Colonic mucosa (tissue), 4 donors: ENCODE measurements around the gene CFAP107. TPM values are rescaled to one million over a fixed set of nuclear protein-coding genes. Genes with fewer than 3 reads are reported as not detected.
"Not testable (repeated sequence)": the region's sequence is repeated elsewhere in the genome, so short reads cannot be mapped to it uniquely, and the experiment has no call there.

Experiments used
- DNase-seq: peaks from one replicate; pipeline ENCODE4 v3.0.0-alpha.2; 2020
- H3K27ac ChIP-seq: fragments of 200-600 bp; one replicate; pipeline ENCODE4 v1.8.0; 2021
- H3K27me3 ChIP-seq: fragments of 200-600 bp; one replicate; pipeline ENCODE4 v1.8.0; 2021
- H3K36me3 ChIP-seq: fragments of 200-600 bp; one replicate; pipeline ENCODE4 v1.8.0; 2021
- H3K4me1 ChIP-seq: fragments of 200-600 bp; one replicate; pipeline ENCODE4 v1.8.0; 2021; ENCODE audit warnings: mild to moderate bottlenecking
- H3K4me3 ChIP-seq: fragments of 200-600 bp; one replicate; pipeline ENCODE4 v1.8.0; 2021
- H3K9ac ChIP-seq, 2 donors: one replicate each; pipeline ENCODE4 v1.7.0; 2013; ENCODE audit warnings: control low read depth in 2 of 2, low read depth in 2 of 2, low read length in 2 of 2
- H3K9me3 ChIP-seq: fragments of 200-600 bp; one replicate; pipeline ENCODE4 v1.8.0; 2021
- CTCF ChIP-seq: fragments of 200-600 bp; IDR thresholded peaks from one replicate; pipeline ENCODE4 v1.8.0; 2022; ENCODE audit warnings: antibody characterized with exemption, mild to moderate bottlenecking
- intact Hi-C: fragments of 100-400 bp; cut with DNase I; formaldehyde crosslinking; loops from one replicate; pipeline ENCODE4 v1.14.1; 2022
- total RNA-seq, 2 donors: library from RNA; stranded (reverse); fragmentation: NEBNext Ultra II Directional in 1 of 2; extraction: Animal tissue kit (Norgen Biotek cat#: 25700) in 1 of 2; gene quantifications; one replicate each; pipeline ENCODE4 v1.2.1, GENCODE V29; 2021
- donor health status: healthy.
- donor health status: DM: no; HTN: no; CAD: no.
- donor health status: DM: no; HTN: no; CAD: no.

CFAP107 gene
- total RNA-seq, 2 donors from 2014 or later: not detected

GRCh38 chr1:12722626-12723025 lies 23.4 kb upstream of the CFAP107 start:
- Histone ChIP-seq H3K4me3 (no peak overlapping the region), H3K9ac (no peak overlapping the region), H3K36me3 (no peaks in the 10 kb centered on the region), H3K27me3 (no peaks in the 10 kb centered on the region), H3K4me1 (no peaks in the 10 kb centered on the region), H3K27ac (no peak overlapping the region), H3K9me3 (no peaks in the 10 kb centered on the region)
- DNase-seq: no peak
- no peak for TF ChIP-seq CTCF
- intact Hi-C loops: no loop called here

GRCh38 chr1:12728391-12728790 lies 17.6 kb upstream of the CFAP107 start:
- intact Hi-C loops: no loop called here
- no peaks in the 10 kb centered on the region for H3K27me3 ChIP-seq

GRCh38 chr1:12730156-12730555 lies 15.8 kb upstream of the CFAP107 start:
- Histone ChIP-seq H3K4me3 (no peak overlapping the region), H3K27me3 (no peaks in the 10 kb centered on the region), H3K4me1 (no peaks in the 10 kb centered on the region), H3K36me3 (no peaks in the 10 kb centered on the region), H3K9me3 (no peaks in the 10 kb centered on the region), H3K9ac (no peak overlapping the region), H3K27ac (no peak overlapping the region)
- DNase-seq: no peak
- no peak for TF ChIP-seq CTCF
- intact Hi-C loops: no loop called here

More at GRCh38 chr1:12728391-12728790, 17.6 kb upstream of the CFAP107 start:
- Histone ChIP-seq H3K4me3 (no peak overlapping the region), H3K4me1 (no peaks in the 10 kb centered on the region), H3K36me3 (no peaks in the 10 kb centered on the region), H3K9ac (no peak overlapping the region), H3K27ac (no peak overlapping the region), H3K9me3 (no peaks in the 10 kb centered on the region)
- DNase-seq: no peak
- TF ChIP-seq CTCF: no peak

GRCh38 chr1:12731084-12731483 lies 14.9 kb upstream of the CFAP107 start:
- H3K27me3 ChIP-seq, H3K9me3 ChIP-seq, H3K4me1 ChIP-seq, intact Hi-C loops, H3K36me3 ChIP-seq, H3K9ac ChIP-seq, DNase-seq, H3K4me3 ChIP-seq, H3K27ac ChIP-seq: not testable (repeated sequence)

- H3K4me1 ChIP-seq: no peaks in the 10 kb centered on the region
- no peak overlapping the region for H3K9ac ChIP-seq
- H3K27me3 ChIP-seq: no peaks in the 10 kb centered on the region
- no peak overlapping the region for H3K4me3 ChIP-seq
- intact Hi-C loops: no loop called here
- H3K27ac ChIP-seq: no peak overlapping the region
- H3K9me3 ChIP-seq: no peaks in the 10 kb centered on the region
- DNase-seq: no peak
- no peaks in the 10 kb centered on the region for H3K36me3 ChIP-seq
- no peak for TF ChIP-seq CTCF
These were observed 11.3 kb upstream of the CFAP107 start for GRCh38 chr1:12734651-12735050.

- intact Hi-C loops: no loop called here
These were observed 7.1 kb upstream of the CFAP107 start for GRCh38 chr1:12738934-12739333.

More at GRCh38 chr1:12738934-12739333, 7.1 kb upstream of the CFAP107 start:
- Histone ChIP-seq H3K27ac (no peak overlapping the region), H3K4me1 (no peaks in the 10 kb centered on the region), H3K4me3 (no peak overlapping the region), H3K9ac (no peak overlapping the region), H3K9me3 (no peaks in the 10 kb centered on the region), H3K27me3 (no peaks in the 10 kb centered on the region), H3K36me3 (no peaks in the 10 kb centered on the region)
- DNase-seq: no peak
- TF ChIP-seq CTCF: no peak
